Measurements from ENCODE around the gene GRK5. TPM values are rescaled to one million over a fixed set of nuclear protein-coding genes. Genes with fewer than 3 reads are reported as not detected.

GRK5 gene
- total RNA-seq, 3 donors from 2014 or later (not counting 1 experiment from before 2014, with no cell fraction given): 37.6 to 54.3 (median 47.9) TPM

GRCh38 chr10:119314061-119314460, 106.7 kb downstream of the GRK5 start:
- Mint-ChIP-seq H3K4me1 (peaks cover 85 to 88% of the 10 kb centered on the region in 2 donors), H3K36me3 (no peaks in the 10 kb centered on the region), H3K9me3 (peaks cover 0 to 6% of the 10 kb centered on the region in 2 donors), H3K4me3 (no peak overlapping the region), H3K27ac (peak overlapping the region; percentile 77 to 92), H3K27me3 (ENCODE audit: low read depth in 2 of 2) (peaks cover 13 to 17% of the 10 kb centered on the region in 2 donors)
- no peak for ATAC-seq
- no peaks in the 10 kb centered on the region for H3K36me3 ChIP-seq (ENCODE audit: control insufficient read depth, insufficient read depth, low read length)
- peaks cover 20% of the 10 kb centered on the region for H3K27me3 ChIP-seq (ENCODE audit: control insufficient read depth, insufficient read depth, low read length)
- intact Hi-C loops (cut with micrococcal nuclease): no loop called here
- H3K4me3 ChIP-seq (ENCODE audit: low read length): no peak overlapping the region
- WGBS (ENCODE audit: insufficient coverage): 58% methylated on average over 11 of the region's 11 CpGs
- DNase-seq: no peak
- H3K9me3 ChIP-seq (ENCODE audit: control insufficient read depth, insufficient read depth, low read length): no peaks in the 10 kb centered on the region
- H3K27ac ChIP-seq (ENCODE audit: low read length): no peak overlapping the region
- H3K4me1 ChIP-seq (ENCODE audit: control insufficient read depth, insufficient read depth, low read length): peaks cover 65% of the 10 kb centered on the region
- no peak for TF ChIP-seq CTCF (IDR thresholded peaks at IDR 0.05)

DNA sequence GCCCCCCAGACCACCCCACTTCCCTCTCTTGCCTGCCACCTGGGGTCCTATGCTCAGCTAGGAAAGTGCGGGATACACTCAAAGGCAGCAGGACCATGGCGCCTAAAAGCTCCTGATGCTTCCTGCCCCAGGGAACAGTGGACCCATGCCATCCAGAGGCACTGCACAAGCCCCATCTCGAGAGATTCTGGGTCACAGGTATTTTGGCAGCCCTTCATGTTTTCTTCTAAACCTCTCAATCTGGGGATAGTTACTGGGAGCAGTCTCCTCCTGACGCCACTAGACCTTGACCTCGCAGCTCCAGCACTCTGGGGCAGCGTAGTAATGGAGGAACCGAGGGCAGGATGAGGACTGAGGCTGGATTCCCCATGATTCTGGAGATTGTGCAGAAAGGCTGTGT, 107.1 kb downstream of the GRK5 start:
- TF ChIP-seq CTCF (IDR thresholded peaks at IDR 0.05): no peak
- no peak overlapping the region for H3K4me3 Mint-ChIP-seq
- peaks cover 13 to 20% of the 10 kb centered on the region in 2 donors for H3K27me3 Mint-ChIP-seq (ENCODE audit: low read depth in 2 of 2)
- Histone ChIP-seq H3K36me3 (ENCODE audit: control insufficient read depth, insufficient read depth, low read length) (no peaks in the 10 kb centered on the region), H3K27me3 (ENCODE audit: control insufficient read depth, insufficient read depth, low read length) (peaks cover 20% of the 10 kb centered on the region), H3K9me3 (ENCODE audit: control insufficient read depth, insufficient read depth, low read length) (no peaks in the 10 kb centered on the region), H3K4me3 (ENCODE audit: low read length) (no peak overlapping the region), H3K27ac (ENCODE audit: low read length) (no peak overlapping the region), H3K4me1 (ENCODE audit: control insufficient read depth, insufficient read depth, low read length) (peaks cover 60% of the 10 kb centered on the region)
- DNase-seq (no peak), ATAC-seq (no peak)
- intact Hi-C loops (cut with micrococcal nuclease): no loop called here
- no peaks in the 10 kb centered on the region for H3K36me3 Mint-ChIP-seq
- 96% methylated on average over 7 of the region's 7 CpGs for WGBS (ENCODE audit: insufficient coverage)
- peaks cover 85 to 88% of the 10 kb centered on the region in 2 donors for H3K4me1 Mint-ChIP-seq
- peaks cover 0 to 6% of the 10 kb centered on the region in 2 donors for H3K9me3 Mint-ChIP-seq
- H3K27ac Mint-ChIP-seq: peak overlapping the region; percentile 77 to 92

GRCh38 chr10:119315128-119316001, 108.0 kb downstream of the GRK5 start:
- no peaks in the 10 kb centered on the region for H3K36me3 Mint-ChIP-seq
- intact Hi-C loops (cut with micrococcal nuclease): no loop called here
- peaks cover 85 to 88% of the 10 kb centered on the region in 2 donors for H3K4me1 Mint-ChIP-seq
- no peaks in the 10 kb centered on the region for H3K36me3 ChIP-seq (ENCODE audit: control insufficient read depth, insufficient read depth, low read length)
- 58% methylated on average over 16 of the region's 16 CpGs for WGBS (ENCODE audit: insufficient coverage)
- TF ChIP-seq CTCF (IDR thresholded peaks at IDR 0.05): no peak
- H3K27me3 ChIP-seq (ENCODE audit: control insufficient read depth, insufficient read depth, low read length): peaks cover 23% of the 10 kb centered on the region
- no peak overlapping the region for H3K27ac ChIP-seq (ENCODE audit: low read length)
- peaks cover 52% of the 10 kb centered on the region for H3K4me1 ChIP-seq (ENCODE audit: control insufficient read depth, insufficient read depth, low read length)
- DNase-seq (peak; percentile 59 to 64), ATAC-seq (peak; percentile 26 to 49 (median 43))
- peak overlapping the region; percentile 48 to 92 for H3K27ac Mint-ChIP-seq
- peaks cover 15 to 28% of the 10 kb centered on the region in 2 donors for H3K27me3 Mint-ChIP-seq (ENCODE audit: low read depth in 2 of 2)
- peaks cover 0 to 6% of the 10 kb centered on the region in 2 donors for H3K9me3 Mint-ChIP-seq
- H3K4me3 Mint-ChIP-seq: no peak overlapping the region
- H3K4me3 ChIP-seq (ENCODE audit: low read length): no peak overlapping the region
- no peaks in the 10 kb centered on the region for H3K9me3 ChIP-seq (ENCODE audit: control insufficient read depth, insufficient read depth, low read length)

Data from natural killer cell (primary cell).